Measurements from ENCODE around the gene STBD1.

Gene STBD1

DNA sequence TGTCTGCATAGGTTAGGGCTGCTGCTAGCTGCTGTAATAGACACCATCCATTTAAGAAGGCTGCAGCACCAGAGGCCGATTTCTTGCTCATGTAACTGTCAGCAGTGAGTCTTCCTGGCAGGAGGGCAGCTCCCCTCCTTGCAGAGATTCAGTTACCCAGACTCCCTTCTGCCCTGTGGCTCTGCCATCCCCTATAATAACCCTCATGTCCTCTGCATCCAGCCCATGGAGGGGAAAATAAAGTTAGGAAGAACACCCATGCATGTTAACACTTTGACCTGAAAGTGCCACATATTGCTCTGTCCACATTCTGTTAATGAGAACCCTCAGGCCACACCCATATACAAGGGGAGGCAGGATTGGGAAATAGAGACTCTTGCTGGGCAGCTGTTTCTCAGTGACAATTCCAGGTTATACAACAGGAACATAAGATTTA is 5.4 kb downstream of the STBD1 start:
- Histone ChIP-seq H3K4me1 (ENCODE audit: control insufficient read depth, low read length) (no peaks in the 10 kb centered on the region), H3K4me3 (ENCODE audit: low read length) (no peak overlapping the region), H3K9me3 (ENCODE audit: control insufficient read depth, insufficient read depth, low read length) (no peaks in the 10 kb centered on the region; the same call in 1 of the 2 replicates), H3K27me3 (ENCODE audit: control insufficient read depth, low read length) (no peaks in the 10 kb centered on the region), H3K27ac (ENCODE audit: low read depth, low read length) (no peak overlapping the region), H3K4me2 (ENCODE audit: low read length) (no peak overlapping the region), H3K9me2 (replicated peaks; ENCODE audit: control insufficient read depth, low read length) (no peaks in the 10 kb centered on the region), H3K79me2 (ENCODE audit: control insufficient read depth, low read length) (no peaks in the 10 kb centered on the region), H3F3A (ENCODE audit: control insufficient read depth, insufficient read depth) (no peaks in the 10 kb centered on the region), H3K36me3 (ENCODE audit: control insufficient read depth, low read length) (no peaks in the 10 kb centered on the region), H4K20me1 (ENCODE audit: control insufficient read depth, insufficient read depth, low read depth, low read length) (no peaks in the 10 kb centered on the region)
- TF ChIP-seq, protein P1, sequence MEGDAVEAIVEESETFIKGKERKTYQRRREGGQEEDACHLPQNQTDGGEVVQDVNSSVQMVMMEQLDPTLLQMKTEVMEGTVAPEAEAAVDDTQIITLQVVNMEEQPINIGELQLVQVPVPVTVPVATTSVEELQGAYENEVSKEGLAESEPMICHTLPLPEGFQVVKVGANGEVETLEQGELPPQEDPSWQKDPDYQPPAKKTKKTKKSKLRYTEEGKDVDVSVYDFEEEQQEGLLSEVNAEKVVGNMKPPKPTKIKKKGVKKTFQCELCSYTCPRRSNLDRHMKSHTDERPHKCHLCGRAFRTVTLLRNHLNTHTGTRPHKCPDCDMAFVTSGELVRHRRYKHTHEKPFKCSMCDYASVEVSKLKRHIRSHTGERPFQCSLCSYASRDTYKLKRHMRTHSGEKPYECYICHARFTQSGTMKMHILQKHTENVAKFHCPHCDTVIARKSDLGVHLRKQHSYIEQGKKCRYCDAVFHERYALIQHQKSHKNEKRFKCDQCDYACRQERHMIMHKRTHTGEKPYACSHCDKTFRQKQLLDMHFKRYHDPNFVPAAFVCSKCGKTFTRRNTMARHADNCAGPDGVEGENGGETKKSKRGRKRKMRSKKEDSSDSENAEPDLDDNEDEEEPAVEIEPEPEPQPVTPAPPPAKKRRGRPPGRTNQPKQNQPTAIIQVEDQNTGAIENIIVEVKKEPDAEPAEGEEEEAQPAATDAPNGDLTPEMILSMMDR (IDR thresholded peaks at IDR 0.05; ENCODE audit: low read depth, low read length, poor library complexity, severe bottlenecking) = no peak
- no peak for TF ChIP-seq EZH2phosphoT487 (IDR thresholded peaks at IDR 0.05; ENCODE audit: borderline replicate concordance, low read length)

DNA sequence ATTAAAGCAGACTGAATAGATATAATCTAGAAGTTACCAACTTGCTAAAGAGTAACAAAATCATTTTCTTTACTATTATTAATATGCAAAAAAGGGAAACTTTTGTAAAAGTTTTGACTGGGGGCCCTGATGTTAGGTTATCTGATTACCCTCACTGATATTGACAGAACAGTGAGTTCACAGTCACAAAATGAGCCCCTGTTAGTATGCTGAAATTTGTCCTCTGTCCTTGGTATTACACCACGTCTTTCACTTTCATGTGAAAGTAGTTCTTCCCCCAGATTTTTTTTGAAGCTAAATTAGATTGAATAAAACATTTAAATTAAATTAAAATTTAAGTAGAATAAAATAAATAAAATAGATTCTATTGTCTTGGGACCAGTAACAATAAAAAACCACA is 5.9 kb downstream of the STBD1 start:
- Histone ChIP-seq H3F3A (ENCODE audit: control insufficient read depth, insufficient read depth) (no peaks in the 10 kb centered on the region), H3K27ac (ENCODE audit: low read depth, low read length) (no peak overlapping the region), H3K27me3 (ENCODE audit: control insufficient read depth, low read length) (no peaks in the 10 kb centered on the region), H3K9me3 (ENCODE audit: control insufficient read depth, insufficient read depth, low read length) (no peaks in the 10 kb centered on the region), H3K9me2 (replicated peaks; ENCODE audit: control insufficient read depth, low read length) (no peaks in the 10 kb centered on the region), H3K79me2 (ENCODE audit: control insufficient read depth, low read length) (no peaks in the 10 kb centered on the region), H4K20me1 (ENCODE audit: control insufficient read depth, insufficient read depth, low read depth, low read length) (no peaks in the 10 kb centered on the region), H3K36me3 (ENCODE audit: control insufficient read depth, low read length) (no peaks in the 10 kb centered on the region), H3K4me1 (ENCODE audit: control insufficient read depth, low read length) (no peaks in the 10 kb centered on the region), H3K4me3 (ENCODE audit: low read length) (no peak overlapping the region), H3K4me2 (ENCODE audit: low read length) (no peak overlapping the region)
- TF ChIP-seq, protein P1 (IDR thresholded peaks at IDR 0.05; ENCODE audit: low read depth, low read length, poor library complexity, severe bottlenecking) = no peak
- no peak for TF ChIP-seq EZH2phosphoT487 (IDR thresholded peaks at IDR 0.05; ENCODE audit: borderline replicate concordance, low read length)

DNA sequence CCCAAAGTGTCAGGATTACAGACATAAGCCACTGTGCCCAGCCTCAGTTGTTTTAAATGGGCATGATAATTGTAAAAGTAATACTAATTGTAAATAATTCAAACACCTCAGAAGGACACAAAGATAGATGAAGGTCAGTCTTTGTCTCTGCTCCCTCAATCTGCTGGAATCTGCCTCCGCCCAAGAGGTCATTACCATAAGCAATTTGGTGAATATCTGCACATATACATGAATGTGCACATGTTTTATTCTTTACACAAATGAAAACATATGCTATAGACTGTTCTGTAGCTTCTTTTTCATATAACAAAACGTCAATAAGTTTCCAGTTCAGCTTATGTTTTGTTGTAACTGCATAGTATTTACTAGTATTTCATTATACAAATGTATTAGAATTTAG is 7.0 kb downstream of the STBD1 start:
- Histone ChIP-seq H3K4me2 (ENCODE audit: low read length) (no peak overlapping the region), H3K9me2 (replicated peaks; ENCODE audit: control insufficient read depth, low read length) (no peaks in the 10 kb centered on the region), H3K4me3 (ENCODE audit: low read length) (no peak overlapping the region), H3K27ac (ENCODE audit: low read depth, low read length) (no peak overlapping the region), H3K79me2 (ENCODE audit: control insufficient read depth, low read length) (no peaks in the 10 kb centered on the region), H3K36me3 (ENCODE audit: control insufficient read depth, low read length) (no peaks in the 10 kb centered on the region), H3F3A (ENCODE audit: control insufficient read depth, insufficient read depth) (no peaks in the 10 kb centered on the region), H4K20me1 (ENCODE audit: control insufficient read depth, insufficient read depth, low read depth, low read length) (no peaks in the 10 kb centered on the region), H3K4me1 (ENCODE audit: control insufficient read depth, low read length) (no peaks in the 10 kb centered on the region), H3K9me3 (ENCODE audit: control insufficient read depth, insufficient read depth, low read length) (no peaks in the 10 kb centered on the region), H3K27me3 (ENCODE audit: control insufficient read depth, low read length) (no peaks in the 10 kb centered on the region)
- TF ChIP-seq, protein P1 (IDR thresholded peaks at IDR 0.05; ENCODE audit: low read depth, low read length, poor library complexity, severe bottlenecking) = no peak
- no peak for TF ChIP-seq EZH2phosphoT487 (IDR thresholded peaks at IDR 0.05; ENCODE audit: borderline replicate concordance, low read length)

All from DOHH2 (cell line).